Measurements from ENCODE around the gene PCDH9. TPM values are rescaled to one million over a fixed set of nuclear protein-coding genes. Genes with fewer than 3 reads are reported as not detected.
A peak's percentile ranks its signal among the peaks of the same experiment; 100 is the strongest.

PCDH9 gene
- total RNA-seq, 2 donors from 2014 or later: 0.95 to 1.8 TPM

DNA sequence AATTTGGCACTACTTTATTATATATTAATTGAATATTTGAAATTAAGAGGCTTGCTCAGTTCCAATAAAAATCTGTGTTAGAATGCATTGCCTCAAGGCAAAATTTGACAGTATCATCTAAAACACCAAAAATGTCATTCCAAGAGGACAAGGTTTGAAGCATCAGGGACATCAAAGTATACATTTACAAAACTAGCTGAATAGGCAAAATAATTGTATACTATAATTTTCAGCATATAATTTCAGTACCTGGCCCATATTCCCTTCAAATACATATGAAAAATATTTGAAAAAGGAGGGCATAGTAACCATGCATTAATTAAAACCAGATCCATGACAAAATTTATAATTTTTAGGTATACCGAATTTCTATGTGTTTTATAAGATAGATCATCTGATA is 963.8 kb downstream of the PCDH9 start:
- Mint-ChIP-seq H3K27me3 (ENCODE audit: insufficient read depth) (no peaks in the 10 kb centered on the region), H3K9me3 (no peaks in the 10 kb centered on the region), H3K4me3 (no peak overlapping the region), H3K4me1 (no peaks in the 10 kb centered on the region), H3K36me3 (ENCODE audit: low read depth) (no peaks in the 10 kb centered on the region), H3K27ac (no peak overlapping the region)
- no CpG with 5 or more reads among the region's 1 CpG for WGBS, 2 experiments (ENCODE audit: insufficient coverage in 1 of 2, insufficient read length in 1 of 2)
- no peak for DNase-seq
- Histone ChIP-seq H3K9me3 (ENCODE audit: control insufficient read depth, low read length) (no peaks in the 10 kb centered on the region), H3K27me3 (ENCODE audit: control insufficient read depth, insufficient read depth, low read length, poor library complexity, severe bottlenecking) (no peaks in the 10 kb centered on the region), H3K4me3 (ENCODE audit: low read length) (no peak overlapping the region), H3K27ac (ENCODE audit: low read depth, low read length) (no peak overlapping the region), H3K4me1 (ENCODE audit: control insufficient read depth, insufficient read depth, low read length) (no peaks in the 10 kb centered on the region), H3K9ac (ENCODE audit: extremely low read depth, low read length, poor library complexity, severe bottlenecking) (no peak overlapping the region), H3K36me3 (ENCODE audit: control insufficient read depth, insufficient read depth, low read length) (no peaks in the 10 kb centered on the region)
- TF ChIP-seq, protein P1, sequence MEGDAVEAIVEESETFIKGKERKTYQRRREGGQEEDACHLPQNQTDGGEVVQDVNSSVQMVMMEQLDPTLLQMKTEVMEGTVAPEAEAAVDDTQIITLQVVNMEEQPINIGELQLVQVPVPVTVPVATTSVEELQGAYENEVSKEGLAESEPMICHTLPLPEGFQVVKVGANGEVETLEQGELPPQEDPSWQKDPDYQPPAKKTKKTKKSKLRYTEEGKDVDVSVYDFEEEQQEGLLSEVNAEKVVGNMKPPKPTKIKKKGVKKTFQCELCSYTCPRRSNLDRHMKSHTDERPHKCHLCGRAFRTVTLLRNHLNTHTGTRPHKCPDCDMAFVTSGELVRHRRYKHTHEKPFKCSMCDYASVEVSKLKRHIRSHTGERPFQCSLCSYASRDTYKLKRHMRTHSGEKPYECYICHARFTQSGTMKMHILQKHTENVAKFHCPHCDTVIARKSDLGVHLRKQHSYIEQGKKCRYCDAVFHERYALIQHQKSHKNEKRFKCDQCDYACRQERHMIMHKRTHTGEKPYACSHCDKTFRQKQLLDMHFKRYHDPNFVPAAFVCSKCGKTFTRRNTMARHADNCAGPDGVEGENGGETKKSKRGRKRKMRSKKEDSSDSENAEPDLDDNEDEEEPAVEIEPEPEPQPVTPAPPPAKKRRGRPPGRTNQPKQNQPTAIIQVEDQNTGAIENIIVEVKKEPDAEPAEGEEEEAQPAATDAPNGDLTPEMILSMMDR (conservative IDR thresholded peaks at IDR 0.05): no peak

DNA sequence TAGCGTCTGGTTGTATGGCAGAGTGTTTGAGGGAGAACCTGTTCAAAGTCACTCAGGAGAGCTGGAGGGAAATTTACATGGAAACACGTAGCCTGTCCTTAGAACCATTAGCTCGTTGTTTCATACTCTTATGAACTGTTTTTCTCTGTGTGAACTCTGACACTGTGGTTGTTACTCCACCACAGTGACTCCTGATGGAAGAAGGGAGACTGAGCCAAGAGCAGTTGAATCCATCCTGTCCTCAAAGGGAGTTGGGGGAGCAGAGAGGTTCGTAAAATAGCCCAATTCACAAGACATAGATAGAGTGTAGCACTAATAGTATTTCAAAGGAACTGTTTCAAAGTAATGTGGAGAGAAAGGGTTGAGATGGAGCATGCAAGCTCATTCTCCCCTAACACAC is 964.8 kb downstream of the PCDH9 start:
- H3K9me3 Mint-ChIP-seq: peaks cover 5% of the 10 kb centered on the region
- H3K4me3 Mint-ChIP-seq: no peak overlapping the region
- no peak overlapping the region for H3K4me3 ChIP-seq (ENCODE audit: low read length)
- no peaks in the 10 kb centered on the region for H3K36me3 Mint-ChIP-seq (ENCODE audit: low read depth)
- WGBS, 2 experiments (ENCODE audit: insufficient coverage in 1 of 2, insufficient read length in 1 of 2): 85 to 89% methylated on average over 2 to 4 of the region's 4 CpGs
- H3K9me3 ChIP-seq (ENCODE audit: control insufficient read depth, low read length): peaks cover 3% of the 10 kb centered on the region
- TF ChIP-seq, protein P1 (conservative IDR thresholded peaks at IDR 0.05): no peak
- no peak overlapping the region for H3K27ac Mint-ChIP-seq
- no peak for DNase-seq
- H3K27ac ChIP-seq (ENCODE audit: low read depth, low read length): peak overlapping the region; percentile 3
- no peaks in the 10 kb centered on the region for H3K27me3 ChIP-seq (ENCODE audit: control insufficient read depth, insufficient read depth, low read length, poor library complexity, severe bottlenecking)
- no peaks in the 10 kb centered on the region for H3K27me3 Mint-ChIP-seq (ENCODE audit: insufficient read depth)
- H3K4me1 ChIP-seq (ENCODE audit: control insufficient read depth, insufficient read depth, low read length): no peaks in the 10 kb centered on the region
- H3K36me3 ChIP-seq (ENCODE audit: control insufficient read depth, insufficient read depth, low read length): no peaks in the 10 kb centered on the region
- H3K4me1 Mint-ChIP-seq: no peaks in the 10 kb centered on the region
- H3K9ac ChIP-seq (ENCODE audit: extremely low read depth, low read length, poor library complexity, severe bottlenecking): no peak overlapping the region

DNA sequence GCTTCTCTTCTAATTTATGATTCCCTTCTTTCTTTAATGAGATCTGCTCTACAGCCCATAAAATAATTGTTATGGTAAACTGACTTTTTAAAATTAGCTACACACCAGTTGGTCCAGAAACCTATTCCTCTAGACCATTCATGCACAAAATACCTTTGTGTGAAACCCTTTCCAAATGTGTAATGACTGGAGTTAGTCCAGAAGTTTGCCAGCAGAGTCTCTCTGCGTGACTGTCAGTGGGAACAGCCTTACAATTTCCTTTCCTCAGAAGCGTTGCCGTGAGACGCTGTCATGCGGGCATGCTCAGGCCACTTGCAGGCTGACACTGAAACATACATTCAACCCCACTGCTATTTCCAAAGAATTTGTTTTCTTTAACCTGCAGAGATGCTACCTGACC is 965.2 kb downstream of the PCDH9 start:
- H3K9me3 Mint-ChIP-seq: peaks cover 9% of the 10 kb centered on the region
- Histone ChIP-seq H3K27me3 (ENCODE audit: control insufficient read depth, insufficient read depth, low read length, poor library complexity, severe bottlenecking) (no peaks in the 10 kb centered on the region), H3K27ac (ENCODE audit: low read depth, low read length) (peak overlapping the region; percentile 3), H3K9me3 (ENCODE audit: control insufficient read depth, low read length) (peaks cover 7% of the 10 kb centered on the region), H3K4me1 (ENCODE audit: control insufficient read depth, insufficient read depth, low read length) (no peaks in the 10 kb centered on the region), H3K4me3 (ENCODE audit: low read length) (no peak overlapping the region), H3K9ac (ENCODE audit: extremely low read depth, low read length, poor library complexity, severe bottlenecking) (no peak overlapping the region), H3K36me3 (ENCODE audit: control insufficient read depth, insufficient read depth, low read length) (no peaks in the 10 kb centered on the region)
- H3K27ac Mint-ChIP-seq: no peak overlapping the region
- no peak for DNase-seq
- H3K36me3 Mint-ChIP-seq (ENCODE audit: low read depth): no peaks in the 10 kb centered on the region
- 70 to 88% methylated on average over 2 to 5 of the region's 5 CpGs for WGBS, 2 experiments (ENCODE audit: insufficient coverage in 1 of 2, insufficient read length in 1 of 2)
- no peak overlapping the region for H3K4me3 Mint-ChIP-seq
- no peaks in the 10 kb centered on the region for H3K4me1 Mint-ChIP-seq
- TF ChIP-seq, protein P1 (conservative IDR thresholded peaks at IDR 0.05): no peak
- H3K27me3 Mint-ChIP-seq (ENCODE audit: insufficient read depth): no peaks in the 10 kb centered on the region
